HG02943 (cell line): ENCODE results near the gene DPH3.
A peak's percentile ranks its signal among the peaks of the same experiment; 100 is the strongest.

Experiments
- ATAC-seq: cut with Tn5 transposase; IDR thresholded peaks from one replicate; pipeline ENCODE4 v1.9.1; 2021; ENCODE audit warnings: mild to moderate bottlenecking, low read depth, moderate library complexity; ENCODE audit not compliant: unreplicated experiment

Gene DPH3

GRCh38 chr3:16294844-16295243, 30.1 kb upstream of the DPH3 start:
- no peak for ATAC-seq

- ATAC-seq, result no peak
These were observed 26.1 kb upstream of the DPH3 start for GRCh38 chr3:16290827-16291196.

GRCh38 chr3:16290007-16290826, 25.5 kb upstream of the DPH3 start:
- no peak for ATAC-seq

GRCh38 chr3:16289144-16289889, 24.6 kb upstream of the DPH3 start:
- ATAC-seq, result no peak

DNA sequence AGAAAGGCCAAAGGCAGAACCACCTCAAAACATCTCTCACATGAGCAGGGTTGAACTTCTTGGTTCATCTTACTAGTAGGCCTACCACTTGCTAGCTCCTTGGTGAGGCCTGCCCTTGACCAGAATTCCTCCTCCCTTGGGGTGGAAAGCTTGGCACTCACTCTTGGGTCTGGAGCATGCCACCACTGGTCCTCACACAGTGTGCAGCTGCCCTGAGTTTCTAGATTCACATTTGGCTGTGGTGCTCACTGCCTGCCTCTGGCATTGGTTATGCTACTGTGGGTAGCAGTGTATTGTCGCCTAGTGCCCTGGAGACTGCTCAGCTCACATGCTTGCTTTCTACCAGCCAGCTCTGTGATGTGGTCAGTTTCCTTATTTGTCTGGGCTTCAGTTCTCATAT, 23.9 kb upstream of the DPH3 start:
- no peak for ATAC-seq

- ATAC-seq, result no peak
These were observed 22.2 kb upstream of the DPH3 start for GRCh38 chr3:16286751-16287543.

DNA sequence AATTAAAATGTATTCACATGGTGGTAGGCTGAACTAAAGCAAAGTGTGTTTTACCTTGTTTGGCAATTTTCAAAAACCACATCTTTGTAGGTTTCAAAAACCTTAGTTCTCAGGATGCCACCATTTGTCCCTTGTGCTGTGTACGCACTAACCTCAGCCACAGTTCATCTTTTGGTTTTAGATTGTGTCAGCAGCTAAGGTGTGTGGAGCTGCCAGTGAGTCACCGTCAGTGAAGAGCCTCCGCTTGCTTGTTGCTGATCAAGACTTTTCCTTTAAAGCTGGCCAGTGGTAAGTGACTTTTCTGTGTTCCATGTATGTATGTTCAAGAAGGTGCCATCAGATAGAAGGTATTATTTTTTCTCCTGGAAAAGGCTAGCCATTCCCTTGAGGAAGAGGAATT, 21.4 kb upstream of the DPH3 start:
- peak; percentile 50 for ATAC-seq

GRCh38 chr3:16284633-16285032, 19.9 kb upstream of the DPH3 start:
- ATAC-seq, result no peak

GRCh38 chr3:16280671-16281070, 15.9 kb upstream of the DPH3 start:
- ATAC-seq, result no peak

- no peak for ATAC-seq
These were observed 14.5 kb upstream of the DPH3 start for GRCh38 chr3:16279010-16279801.

DNA sequence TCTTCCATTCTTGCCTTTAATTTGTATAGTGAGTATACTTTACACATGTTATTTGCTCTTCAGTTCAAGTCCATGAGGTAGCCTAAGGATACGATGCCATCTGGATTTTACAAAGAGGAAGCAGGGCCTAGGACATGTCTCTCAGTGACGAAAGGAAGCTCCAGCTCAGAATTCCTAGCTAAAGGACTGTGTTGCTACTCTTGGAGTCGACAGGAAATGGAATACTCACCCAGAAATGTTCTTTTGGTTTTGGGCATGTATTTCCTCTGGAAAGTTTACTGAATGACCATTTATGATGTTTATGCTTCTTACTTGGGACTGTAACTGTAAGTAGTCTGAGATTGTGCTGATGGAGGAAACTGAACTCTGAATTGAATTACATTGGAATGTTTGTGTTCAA, 12.7 kb upstream of the DPH3 start:
- no peak for ATAC-seq

- ATAC-seq, result no peak
These were observed 9.1 kb upstream of the DPH3 start for GRCh38 chr3:16273867-16274266.

GRCh38 chr3:16272588-16272987, 7.8 kb upstream of the DPH3 start:
- no peak for ATAC-seq

DNA sequence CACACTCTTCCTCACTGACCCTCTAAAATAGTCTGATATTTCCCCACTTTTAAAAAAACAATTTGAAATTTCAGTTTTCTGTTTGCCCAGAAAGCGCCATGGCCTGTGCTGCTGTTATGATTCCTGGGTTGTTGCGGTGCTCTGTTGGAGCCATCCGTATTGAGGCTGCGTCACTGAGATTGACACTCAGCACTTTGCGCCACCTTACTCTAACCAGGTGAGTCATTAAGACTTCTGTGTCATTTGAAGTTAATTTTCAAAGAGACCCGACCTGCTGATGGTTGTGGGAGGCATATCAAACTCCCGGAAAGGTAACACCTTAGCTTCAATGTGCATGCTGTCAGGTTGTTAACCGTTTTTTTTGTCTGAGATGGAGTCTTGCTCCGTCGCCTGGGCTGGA, 6.1 kb upstream of the DPH3 start:
- no peak for ATAC-seq

DNA sequence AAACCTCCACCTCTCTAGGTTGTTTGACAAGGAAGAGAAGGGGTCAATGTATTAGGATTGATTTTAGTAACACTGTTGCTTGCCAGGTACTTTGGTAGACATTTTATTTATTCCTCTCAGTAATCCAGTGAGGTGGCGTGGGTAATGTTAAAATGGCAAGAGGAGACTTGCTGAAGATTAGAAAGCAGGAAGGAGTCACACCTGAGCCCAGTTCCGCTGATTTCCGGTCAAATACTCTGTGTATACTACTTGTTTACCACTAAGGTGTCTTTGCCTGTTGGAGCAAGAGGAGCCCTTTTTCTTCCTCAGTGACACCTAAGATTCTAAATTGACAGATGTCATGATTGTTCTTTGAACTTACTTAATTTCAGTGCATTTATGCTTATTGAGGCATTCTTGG, 2.0 kb upstream of the DPH3 start:
- ATAC-seq, result no peak

GRCh38 chr3:16265455-16265786, 678 bp upstream of the DPH3 start:
- ATAC-seq, result no peak

- no peak for ATAC-seq
These were observed 502 bp downstream of the DPH3 start for GRCh38 chr3:16264174-16264707.

- ATAC-seq, result no peak
These were observed 2.6 kb downstream of the DPH3 start for GRCh38 chr3:16262174-16262573.

- ATAC-seq, result no peak
These were observed 4.7 kb downstream of the DPH3 start for GRCh38 chr3:16260046-16260445.

DNA sequence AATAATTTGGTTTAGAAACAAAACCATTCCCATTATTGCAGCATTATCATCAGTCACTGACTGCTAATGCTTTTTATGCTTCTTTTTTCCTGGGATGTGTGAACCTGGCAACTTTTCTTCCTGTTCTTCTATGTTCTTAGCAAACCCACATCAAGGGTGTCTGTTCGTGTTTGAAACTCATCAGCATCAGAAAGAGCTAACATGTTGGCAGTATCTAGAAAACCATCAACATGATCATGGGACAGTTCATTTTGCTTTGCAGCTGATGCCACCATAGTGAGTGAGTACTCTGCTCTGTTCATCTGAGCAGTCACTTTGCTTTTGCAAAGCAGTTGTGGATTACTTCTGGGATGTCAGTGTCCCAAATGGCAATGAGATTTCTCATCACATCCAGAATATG, 5.9 kb downstream of the DPH3 start:
- no peak for ATAC-seq
